Umbilical cord (tissue), 2 donors: Measurements from ENCODE around the gene EIF1AX. TPM values are rescaled to one million over a fixed set of nuclear protein-coding genes. Genes with fewer than 3 reads are reported as not detected.
A peak's percentile ranks its signal among the peaks of the same experiment; 100 is the strongest.
"Not testable (repeated sequence)": the region's sequence is repeated elsewhere in the genome, so short reads cannot be mapped to it uniquely, and the experiment has no call there.

Source experiments
- DNase-seq: peaks from one replicate; pipeline ENCODE4 v3.0.0-alpha.2; 2015; ENCODE audit warnings: low spot score
- total RNA-seq: library from RNA; depleted of rRNA; stranded (reverse); fragments of >200 nt; gene quantifications from one replicate; pipeline ENCODE4 v1.2.3, GENCODE V29; 2014; ENCODE audit warnings: low replicate concordance; ENCODE audit not compliant: insufficient read depth

The EIF1AX gene
- 39.5 TPM for total RNA-seq

- DNase-seq = peak; percentile 98
Observed at GRCh38 chrX:20141281-20142220, at the start of gene EIF1AX. Gene EIF1AX, minus strand, starts transcription at chrX:20141838. Its CDS starts 198 bp downstream, at chrX:20141640.

- no peak for DNase-seq
Observed at GRCh38 chrX:20189171-20189570, 47.5 kb upstream of the EIF1AX start.

DNA sequence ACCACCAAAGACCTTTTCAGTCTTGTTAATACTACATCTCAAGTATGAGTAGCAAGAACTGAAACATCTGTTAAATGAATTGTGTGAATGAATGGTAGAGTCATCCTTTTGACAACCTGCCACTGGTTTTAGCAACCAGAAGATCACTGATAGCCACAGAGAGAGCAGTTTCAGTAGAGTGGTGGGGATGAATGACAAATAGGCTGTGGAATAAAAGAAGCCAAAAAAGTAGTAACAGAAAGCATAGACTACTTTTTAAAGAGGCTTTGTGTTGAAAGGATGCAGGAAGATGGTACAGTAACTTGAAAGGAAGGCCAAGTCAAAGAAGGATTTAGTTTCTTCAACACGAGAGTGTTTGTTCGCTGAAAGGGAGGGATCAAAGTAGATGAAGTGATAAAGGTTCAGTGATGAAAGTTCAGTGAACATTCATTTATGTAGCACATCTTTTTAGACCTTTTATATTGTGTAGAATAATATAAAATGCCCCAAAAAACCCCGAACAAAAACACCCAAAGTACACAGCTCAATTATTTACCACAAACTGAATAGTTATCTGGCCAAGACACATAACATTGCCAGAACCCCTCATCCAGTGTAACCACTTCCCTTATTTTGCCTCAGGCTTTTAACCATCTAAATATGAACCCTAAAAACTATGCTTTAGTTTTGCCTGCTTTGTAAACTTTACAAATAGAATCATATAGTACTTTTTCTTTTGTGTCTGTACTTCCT, 40.1 kb upstream of the EIF1AX start:
- DNase-seq = no peak

DNA sequence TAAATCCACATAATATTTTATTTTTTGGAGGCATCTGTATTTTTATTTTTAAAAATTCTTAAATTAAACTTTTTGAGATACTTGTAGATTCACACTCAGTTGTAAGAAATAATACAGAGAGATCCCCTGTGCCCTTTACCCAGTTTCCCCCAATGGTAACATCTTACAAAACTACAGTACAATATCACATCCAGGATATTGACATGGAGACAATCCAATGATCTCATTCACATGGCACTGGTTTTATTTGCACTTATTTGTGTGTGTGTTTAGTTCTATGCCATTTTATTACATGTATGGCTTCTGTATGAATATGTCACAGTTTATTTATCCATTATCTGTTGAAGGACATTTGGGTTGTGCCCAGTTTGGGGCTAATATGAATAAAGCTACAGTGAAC, 35.5 kb upstream of the EIF1AX start:
- no peak for DNase-seq

DNA sequence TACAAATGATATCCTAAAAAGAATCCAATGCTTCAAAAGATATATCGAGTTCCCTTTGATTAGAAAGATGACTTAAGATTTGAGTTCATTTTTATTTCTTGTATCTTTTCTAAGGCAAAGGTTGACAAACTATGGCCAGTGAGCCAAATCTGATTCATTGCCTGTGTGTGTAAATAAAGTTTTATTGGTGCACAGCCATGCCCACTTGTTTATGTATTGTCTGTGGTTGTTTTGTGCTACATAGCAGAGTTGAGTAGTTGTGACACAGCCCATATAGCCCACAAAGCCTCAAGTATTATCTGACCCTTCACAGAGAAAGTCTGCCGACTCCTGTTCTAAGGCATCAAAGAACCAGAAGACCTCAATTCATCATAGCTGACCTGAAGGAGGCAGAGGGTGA, 32.2 kb upstream of the EIF1AX start:
- DNase-seq = no peak

DNA sequence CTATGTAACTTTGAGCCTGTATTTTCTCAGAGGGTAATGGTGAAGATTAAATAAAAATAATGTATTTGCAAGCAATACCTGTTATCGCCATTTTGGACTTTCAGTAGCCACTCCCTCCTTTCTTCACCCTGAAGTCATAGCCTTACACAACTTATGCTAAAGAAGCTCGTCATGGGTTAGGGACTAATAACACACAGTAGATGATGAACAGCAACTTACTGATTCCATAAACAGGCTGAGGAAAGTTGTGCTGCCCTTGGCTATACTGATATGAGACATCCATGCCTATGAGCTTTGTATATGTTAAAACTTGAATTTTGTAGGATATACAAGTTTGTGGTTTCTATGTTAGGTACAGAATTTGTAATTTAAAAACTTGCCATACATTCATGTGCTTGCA, 31.7 kb upstream of the EIF1AX start:
- no peak for DNase-seq

DNA sequence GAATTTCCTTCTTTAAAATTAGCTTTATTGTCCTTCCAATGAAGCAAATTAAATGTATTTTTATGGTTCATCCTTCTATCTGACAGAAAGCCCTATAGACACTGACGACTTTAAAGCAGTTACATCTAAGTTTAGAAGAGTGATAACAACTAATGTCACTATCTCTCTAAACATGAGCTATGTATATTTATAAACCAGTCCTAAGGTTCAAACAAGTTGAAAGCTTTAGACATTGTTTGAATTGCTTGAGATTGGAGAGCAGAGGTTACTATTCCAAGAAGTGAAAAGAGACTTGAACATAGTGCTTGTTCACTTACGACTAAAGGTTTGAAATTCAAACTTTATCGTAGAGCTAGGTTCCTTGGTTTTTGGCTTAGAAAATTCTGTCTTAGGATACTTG, 30.2 kb upstream of the EIF1AX start:
- DNase-seq = no peak

DNA sequence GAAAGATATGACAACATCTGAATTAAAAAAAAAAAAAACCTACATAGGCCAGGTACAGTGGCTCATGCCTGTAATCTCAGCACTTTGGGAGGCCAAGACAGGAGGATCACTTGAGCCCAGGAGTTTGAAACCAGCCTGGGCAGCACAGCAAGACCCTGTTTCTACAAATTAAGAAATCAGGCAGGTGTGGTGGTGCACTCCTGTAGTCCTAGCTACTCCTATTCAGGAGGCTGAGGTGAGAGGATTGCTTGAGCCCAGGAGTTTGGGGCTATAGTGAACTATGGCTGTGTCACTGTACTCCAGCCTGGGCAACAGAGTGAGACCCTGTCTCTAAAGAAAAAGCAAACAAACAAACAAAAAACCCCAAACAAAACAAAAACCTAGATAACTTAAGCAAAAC, 20.9 kb upstream of the EIF1AX start:
- not testable (repeated sequence) for DNase-seq

- no peak for DNase-seq
Observed at GRCh38 chrX:20159797-20160385, 18.3 kb upstream of the EIF1AX start.

DNA sequence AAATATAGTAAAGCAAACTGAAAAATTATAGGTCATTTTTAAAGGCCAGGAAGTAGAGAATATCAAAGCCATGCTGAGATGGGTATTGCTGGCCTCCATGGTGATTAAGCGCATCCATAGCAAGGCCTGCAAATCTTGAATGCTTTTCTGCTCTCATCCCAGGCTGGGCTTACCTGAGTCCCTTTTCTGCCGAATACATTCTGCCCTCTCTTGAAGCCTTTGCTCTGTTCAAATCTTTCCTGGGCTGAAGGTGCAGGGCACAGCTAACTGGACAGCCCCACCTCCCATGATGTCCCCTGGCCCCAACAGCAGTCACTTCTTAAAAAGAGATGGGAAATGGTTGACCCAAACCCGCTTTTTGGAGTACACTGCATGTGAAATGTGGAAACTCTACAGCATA, 10.1 kb upstream of the EIF1AX start:
- DNase-seq = no peak

- DNase-seq = no peak
Observed at GRCh38 chrX:20149326-20149725, 7.7 kb upstream of the EIF1AX start.

DNA sequence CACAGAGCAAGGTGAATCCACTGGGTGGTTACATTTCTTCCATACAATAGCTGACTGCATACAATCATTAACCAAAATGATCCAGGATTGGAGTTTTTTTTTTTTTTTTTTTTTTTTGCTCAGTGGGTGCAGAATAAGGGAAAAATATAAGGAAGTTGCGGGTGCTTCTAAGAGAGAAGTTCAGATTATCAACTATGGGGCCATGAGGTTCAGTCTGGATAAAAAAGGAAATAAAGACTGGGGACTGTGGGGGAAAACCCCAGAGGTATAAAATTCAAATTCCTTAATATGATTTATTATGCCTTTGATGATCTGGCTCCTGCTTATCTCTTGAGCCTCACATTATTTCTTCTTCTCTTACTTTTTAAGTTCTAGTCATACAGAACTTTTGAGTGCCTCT, 5.9 kb upstream of the EIF1AX start:
- no peak for DNase-seq

DNA sequence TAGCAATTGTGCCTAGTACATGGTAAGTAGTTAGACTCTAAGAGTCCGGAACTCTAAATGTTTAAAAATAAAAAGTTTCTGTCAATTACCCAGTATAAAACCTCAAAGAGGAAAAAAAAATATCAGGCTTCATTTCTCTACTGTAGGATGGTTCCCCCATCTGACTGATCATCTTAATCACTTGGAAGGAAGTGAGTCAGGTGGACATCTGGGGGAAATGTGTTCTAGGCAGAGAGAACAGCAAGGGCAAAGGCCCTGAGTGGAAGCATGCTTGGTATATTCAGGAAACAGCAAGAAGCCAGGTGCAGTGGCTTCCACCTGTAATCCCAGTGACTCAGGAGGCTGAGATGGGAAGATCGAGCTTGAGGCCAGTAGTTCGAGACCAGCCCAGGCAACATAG, 2.9 kb upstream of the EIF1AX start:
- DNase-seq = no peak

GRCh38 chrX:20143561-20143960, 1.9 kb upstream of the EIF1AX start:
- DNase-seq = no peak

- no peak for DNase-seq
Observed at GRCh38 chrX:20143111-20143510, 1.5 kb upstream of the EIF1AX start.

DNA sequence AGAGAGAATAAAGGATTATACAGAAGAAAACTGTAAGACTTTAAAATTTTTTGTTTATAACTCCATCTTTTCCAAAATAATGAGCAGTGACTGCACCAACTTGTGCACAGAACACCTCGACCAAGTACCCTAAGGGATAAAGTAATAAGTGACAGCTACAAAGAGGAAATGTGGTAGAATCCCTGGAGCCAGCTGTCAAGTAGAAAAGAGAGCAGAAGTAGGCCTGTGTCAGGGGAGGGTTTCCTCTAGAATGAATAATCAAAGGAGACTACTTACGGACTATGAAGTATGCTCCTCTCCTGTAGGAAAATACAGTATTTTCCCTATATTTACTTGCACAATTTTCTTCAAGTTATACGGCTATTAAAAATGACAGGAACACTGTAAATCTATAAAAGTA, 1.2 kb downstream of the EIF1AX start:
- DNase-seq = no peak

DNA sequence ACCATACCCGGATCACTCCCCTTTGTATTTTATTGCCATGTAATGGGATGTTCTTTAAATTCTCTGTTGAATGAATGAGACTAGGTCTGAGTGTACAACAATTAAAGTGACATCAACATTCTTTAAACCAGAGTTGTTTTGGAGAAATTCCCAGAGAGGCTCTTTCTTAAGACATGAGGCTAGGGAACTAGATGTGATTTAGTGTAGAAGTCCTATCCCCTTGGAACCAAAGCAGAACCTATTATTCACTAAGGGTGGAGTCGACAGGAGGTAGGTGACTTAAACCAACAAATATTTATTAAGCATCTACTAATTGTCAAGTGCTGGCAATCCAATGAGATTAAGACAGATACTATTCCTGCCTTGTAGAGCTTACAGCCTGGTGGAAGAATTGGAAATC, 1.7 kb downstream of the EIF1AX start:
- DNase-seq = peak; percentile 21

- DNase-seq = no peak
Observed at GRCh38 chrX:20135944-20136343, 5.7 kb downstream of the EIF1AX start.

DNA sequence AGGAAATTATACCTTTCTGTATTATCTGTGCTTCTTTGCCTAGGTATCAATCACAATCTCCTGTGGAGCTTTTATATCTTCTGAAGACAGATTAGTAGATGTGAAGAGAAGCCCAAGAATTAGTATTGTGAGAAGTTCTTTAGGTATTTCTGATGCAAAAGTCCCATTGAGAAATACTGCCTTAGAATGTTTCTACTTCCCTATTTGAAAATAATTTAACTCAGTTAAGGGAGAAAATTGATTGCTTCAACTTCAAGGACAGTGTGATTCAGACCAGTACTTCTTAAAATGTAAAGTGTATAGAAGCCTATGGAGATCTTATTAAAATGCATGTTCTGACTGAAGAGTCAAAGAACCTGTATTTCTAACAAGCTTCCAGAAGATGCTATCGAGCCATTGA, 9.0 kb downstream of the EIF1AX start:
- no peak for DNase-seq

DNA sequence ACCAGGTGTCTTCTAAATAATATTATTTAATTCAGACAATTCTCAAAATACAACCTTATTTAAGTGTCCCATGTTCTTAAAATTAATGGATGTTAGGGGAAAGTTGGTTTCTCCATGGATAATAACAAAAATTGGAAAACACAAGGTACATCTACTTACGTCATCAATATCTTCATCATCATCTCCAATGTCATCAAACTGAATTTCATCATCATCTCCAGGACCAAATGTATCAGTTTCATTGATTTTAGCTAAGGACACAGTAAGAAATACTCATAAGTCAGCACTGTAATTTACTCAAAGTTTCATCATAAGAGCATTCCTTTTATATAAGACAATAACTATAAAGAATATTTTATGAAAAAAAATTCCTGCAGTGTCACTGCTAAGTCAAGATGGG, 11.3 kb downstream of the EIF1AX start:
- no peak for DNase-seq

DNA sequence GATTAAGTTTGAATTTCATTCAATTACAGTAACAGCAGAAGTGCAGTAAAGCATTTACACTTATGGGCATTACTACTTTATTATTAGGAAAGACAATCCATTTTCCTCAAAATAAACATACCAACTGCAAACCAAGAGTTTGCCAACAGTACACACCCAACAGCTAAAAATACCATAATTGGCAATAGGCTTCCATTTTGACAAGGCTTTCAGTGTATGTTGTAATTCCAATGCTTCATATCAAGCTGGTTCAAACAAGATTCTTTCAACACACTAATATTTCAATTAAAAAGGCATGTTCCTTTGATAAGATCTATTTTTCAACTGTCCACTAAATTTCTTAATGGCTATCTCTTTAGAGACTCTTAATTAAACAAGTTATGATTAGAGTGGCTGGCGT, 12.1 kb downstream of the EIF1AX start:
- no peak for DNase-seq

GRCh38 chrX:20128670-20129069, 13.0 kb downstream of the EIF1AX start:
- DNase-seq = peak; percentile 1
